Mesothelial cell of epicardium (in vitro differentiated cells): ENCODE results near the gene KHSRP. TPM values are rescaled to one million over a fixed set of nuclear protein-coding genes. Genes with fewer than 3 reads are reported as not detected.

Source experiments
- DNase-seq, 2 experiments: peaks; one replicate each; pipeline ENCODE4 v3.0.0; 2021; ENCODE audit warnings: low spot score in 2 of 2; ENCODE audit not compliant: unreplicated experiment in 2 of 2
- H3K27ac Mint-ChIP-seq: 2 replicates; pipeline ENCODE4 v1.8.0; 2021; ENCODE audit warnings: mixed read lengths
- H3K27me3 Mint-ChIP-seq: 2 replicates; pipeline ENCODE4 v1.8.0; 2021; ENCODE audit warnings: low read depth, mixed read lengths
- H3K36me3 Mint-ChIP-seq: 2 replicates; pipeline ENCODE4 v1.8.0; 2021; ENCODE audit warnings: mixed read lengths
- H3K4me1 Mint-ChIP-seq: 2 replicates; pipeline ENCODE4 v1.8.0; 2021; ENCODE audit warnings: mixed read lengths
- H3K4me3 Mint-ChIP-seq: 2 replicates; pipeline ENCODE4 v1.8.0; 2021; ENCODE audit warnings: mild to moderate bottlenecking, moderate library complexity, mixed read lengths
- H3K9me3 Mint-ChIP-seq: 2 replicates; pipeline ENCODE4 v1.8.0; 2021; ENCODE audit warnings: mixed read lengths
- CTCF ChIP-seq: fragments of 200-600 bp; sonication (generic); IDR thresholded peaks from one replicate; pipeline ENCODE4 v1.5.0; 2021; ENCODE audit warnings: antibody characterized with exemption; ENCODE audit not compliant: unreplicated experiment
- total RNA-seq: library from RNA; stranded (reverse); gene quantifications from 3 replicates; pipeline ENCODE4 v1.2.1, GENCODE V29; 2021

Gene KHSRP
- total RNA-seq, 1 donor from 2014 or later: 380 TPM

- no peak for DNase-seq
- Mint-ChIP-seq H3K4me3 (no peak overlapping the region), H3K36me3 (peaks cover 55% of the 10 kb centered on the region), H3K27ac (no peak overlapping the region), H3K9me3 (no peaks in the 10 kb centered on the region), H3K27me3 (no peaks in the 10 kb centered on the region), H3K4me1 (peaks cover 6% of the 10 kb centered on the region)
- no peak for TF ChIP-seq CTCF
Measured at GRCh38 chr19:6383188-6383587, 41.4 kb downstream of the KHSRP start.

- Mint-ChIP-seq H3K4me1 (peaks cover 20% of the 10 kb centered on the region), H3K27ac (no peak overlapping the region), H3K27me3 (no peaks in the 10 kb centered on the region), H3K9me3 (no peaks in the 10 kb centered on the region), H3K4me3 (no peak overlapping the region), H3K36me3 (peaks cover 50% of the 10 kb centered on the region)
- DNase-seq: no peak
- no peak for TF ChIP-seq CTCF
Measured at GRCh38 chr19:6381030-6381750, 43.4 kb downstream of the KHSRP start.

GRCh38 chr19:6379744-6380143 is 44.9 kb downstream of the KHSRP start:
- peaks cover 43% of the 10 kb centered on the region for H3K36me3 Mint-ChIP-seq
- DNase-seq: no peak
- H3K4me3 Mint-ChIP-seq: no peak overlapping the region
- H3K9me3 Mint-ChIP-seq: no peaks in the 10 kb centered on the region
- no peak for TF ChIP-seq CTCF
- H3K4me1 Mint-ChIP-seq: peaks cover 23% of the 10 kb centered on the region
- no peak overlapping the region for H3K27ac Mint-ChIP-seq
- H3K27me3 Mint-ChIP-seq: no peaks in the 10 kb centered on the region

- no peak for TF ChIP-seq CTCF
- Mint-ChIP-seq H3K27ac (peak overlapping the region; percentile 95), H3K36me3 (peaks cover 38% of the 10 kb centered on the region), H3K4me3 (no peak overlapping the region), H3K4me1 (peaks cover 32% of the 10 kb centered on the region), H3K27me3 (no peaks in the 10 kb centered on the region), H3K9me3 (no peaks in the 10 kb centered on the region)
- DNase-seq: no peak
Measured at GRCh38 chr19:6378486-6378885, 46.1 kb downstream of the KHSRP start.

- Mint-ChIP-seq H3K36me3 (peaks cover 34% of the 10 kb centered on the region), H3K9me3 (no peaks in the 10 kb centered on the region), H3K27ac (peak overlapping the region; percentile 95), H3K27me3 (no peaks in the 10 kb centered on the region), H3K4me1 (peaks cover 34% of the 10 kb centered on the region), H3K4me3 (no peak overlapping the region)
- DNase-seq: peak; percentile 46 to 71
- no peak for TF ChIP-seq CTCF
Measured at GRCh38 chr19:6378041-6378440, 46.6 kb downstream of the KHSRP start.
